OCI-LY3 (cell line): ENCODE data around the gene CEP85L.

Experiments used
- EZH2phosphoT487 ChIP-seq: fragments of 200-600 bp; shearing (Covaris generic); IDR thresholded peaks from 2 replicates; pipeline ENCODE4 v1.6.1; 2018; ENCODE audit warnings: antibody characterized with exemption, mixed run types, low read depth
- TF ChIP-seq, protein P1 (sequence below): fragments of 200-600, 300-600 bp; sonication (generic); IDR thresholded peaks from 2 replicates; pipeline ENCODE4 v1.5.1; 2014; ENCODE audit warnings: antibody characterized with exemption, low read length, low read depth

DNA sequence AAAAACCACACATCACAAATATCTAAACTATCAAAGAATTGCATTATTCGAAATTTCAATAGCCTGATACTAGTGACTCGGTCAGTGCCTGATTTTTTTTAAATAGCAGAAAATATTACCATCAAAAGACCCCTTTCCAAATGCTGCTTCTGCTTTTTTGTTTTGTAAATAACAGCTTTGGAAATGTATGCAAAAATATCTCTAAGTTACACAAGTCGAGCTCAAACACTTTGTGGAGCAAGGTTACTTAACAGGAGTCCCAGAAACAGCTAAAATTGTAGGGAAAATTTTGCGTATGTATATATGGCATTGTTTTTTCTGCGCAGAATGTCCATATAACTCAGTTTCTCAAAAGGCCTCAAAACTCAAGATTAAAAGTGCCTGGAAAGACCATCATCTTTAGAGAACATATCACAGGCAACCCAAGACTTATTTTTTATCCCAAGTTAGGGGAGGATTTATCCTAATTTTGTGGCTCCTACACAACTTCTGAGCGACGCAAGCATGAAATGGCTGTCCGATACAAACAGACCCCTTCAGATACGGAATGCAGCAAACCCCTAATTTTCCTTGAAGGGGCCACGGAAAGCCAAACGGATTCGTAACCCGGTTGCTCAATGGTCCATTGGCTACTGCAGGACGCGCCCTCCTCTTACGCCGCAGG lies 1.3 kb downstream of the CEP85L start:
- TF ChIP-seq, protein P1, sequence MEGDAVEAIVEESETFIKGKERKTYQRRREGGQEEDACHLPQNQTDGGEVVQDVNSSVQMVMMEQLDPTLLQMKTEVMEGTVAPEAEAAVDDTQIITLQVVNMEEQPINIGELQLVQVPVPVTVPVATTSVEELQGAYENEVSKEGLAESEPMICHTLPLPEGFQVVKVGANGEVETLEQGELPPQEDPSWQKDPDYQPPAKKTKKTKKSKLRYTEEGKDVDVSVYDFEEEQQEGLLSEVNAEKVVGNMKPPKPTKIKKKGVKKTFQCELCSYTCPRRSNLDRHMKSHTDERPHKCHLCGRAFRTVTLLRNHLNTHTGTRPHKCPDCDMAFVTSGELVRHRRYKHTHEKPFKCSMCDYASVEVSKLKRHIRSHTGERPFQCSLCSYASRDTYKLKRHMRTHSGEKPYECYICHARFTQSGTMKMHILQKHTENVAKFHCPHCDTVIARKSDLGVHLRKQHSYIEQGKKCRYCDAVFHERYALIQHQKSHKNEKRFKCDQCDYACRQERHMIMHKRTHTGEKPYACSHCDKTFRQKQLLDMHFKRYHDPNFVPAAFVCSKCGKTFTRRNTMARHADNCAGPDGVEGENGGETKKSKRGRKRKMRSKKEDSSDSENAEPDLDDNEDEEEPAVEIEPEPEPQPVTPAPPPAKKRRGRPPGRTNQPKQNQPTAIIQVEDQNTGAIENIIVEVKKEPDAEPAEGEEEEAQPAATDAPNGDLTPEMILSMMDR = no peak
- TF ChIP-seq EZH2phosphoT487 = no peak
